Measurements from ENCODE around the gene PLEKHD1. TPM values are rescaled to one million over a fixed set of nuclear protein-coding genes. Genes with fewer than 3 reads are reported as not detected.

Gene PLEKHD1
- total and polyA plus RNA-seq, 9 of the 15 experiments (the other 6 are each of a cell fraction or from before 2014, with no cell fraction given), result not detected

GRCh38 chr14:69574954-69575295, 90.4 kb downstream of the PLEKHD1 start (continued):
- TF ChIP-seq NCOR1 (IDR thresholded peaks at IDR 0.05), result no peak
- no peak for TF ChIP-seq ZKSCAN1 (IDR thresholded peaks at IDR 0.05; ENCODE audit: low read depth, low read length)
- no peak for TF ChIP-seq MYBL2 (IDR thresholded peaks at IDR 0.05; ENCODE audit: low read depth)
- no peak for TF ChIP-seq MYBL2 (CRISPR knock-in tag; IDR thresholded peaks at IDR 0.05; ENCODE audit: borderline replicate concordance)
- no peak for TF ChIP-seq BRF1 (IDR thresholded peaks at IDR 0.05; ENCODE audit: borderline replicate concordance, extremely low read depth, insufficient read length)
- TF ChIP-seq ARID3A (IDR thresholded peaks at IDR 0.05; ENCODE audit: borderline replicate concordance, low read depth, low read length), result no peak
- TF ChIP-seq FOXK1 (CRISPR knock-in tag; IDR thresholded peaks at IDR 0.05; ENCODE audit: borderline replicate concordance), result no peak
- no peak for TF ChIP-seq STAG1 (CRISPR knock-in tag; IDR thresholded peaks at IDR 0.05; ENCODE audit: borderline replicate concordance)
- no peak for TF ChIP-seq ILK (tag; IDR thresholded peaks at IDR 0.05; ENCODE audit: borderline replicate concordance, low read depth)

GRCh38 chr14:69579476-69579875, 94.9 kb downstream of the PLEKHD1 start:
- no peaks in the 10 kb centered on the region for H3K9me3 ChIP-seq (replicated peaks; ENCODE audit: control insufficient read depth, insufficient read depth, low read depth, low read length)
- H3K9me1 ChIP-seq (ENCODE audit: control insufficient read depth, insufficient read depth, low read length), result no peaks in the 10 kb centered on the region
- TF ChIP-seq JUN (IDR thresholded peaks at IDR 0.05; ENCODE audit: borderline replicate concordance, low read depth, low read length), result no peak
- TF ChIP-seq JUN (CRISPR knock-in tag; IDR thresholded peaks at IDR 0.05; ENCODE audit: borderline replicate concordance), result no peak
- peak; percentile 69 for TF ChIP-seq ZFP36 (IDR thresholded peaks at IDR 0.05; ENCODE audit: low read depth, low read length, partially characterized antibody)
- no peak for TF ChIP-seq ZNF436 (CRISPR knock-in tag; IDR thresholded peaks at IDR 0.05)
- TF ChIP-seq BCOR (IDR thresholded peaks at IDR 0.05), result peak; percentile 71
- peak; percentile 93 for TF ChIP-seq RBM25 (IDR thresholded peaks at IDR 0.05; ENCODE audit: low read depth, low read length, severe bottlenecking)
- TF ChIP-seq SMARCA5 (IDR thresholded peaks at IDR 0.05), result peak; percentile 64
- FAIRE-seq (no peak), DNase-seq (ENCODE audit: extremely low read depth in 1 of 4, low spot score in 3 of 4) (no peak), ATAC-seq (no peak)
- H3K9ac ChIP-seq (ENCODE audit: insufficient read depth in 1 of 2, low read depth in 2 of 2, low read length in 2 of 2), result no peak overlapping the region
- H3K4me2 ChIP-seq (ENCODE audit: insufficient read depth, low read length), result no peak overlapping the region; the same call in 1 of the 2 replicates
- POLR2A ChIA-PET, result interaction anchor here (0.7 kb wide), 2 partner anchors 28 to 57 kb away, joined by 3 to 4 read pairs; no protein-coding TSS in a partner anchor
- peaks cover 0 to 8% of the 10 kb centered on the region in 2 experiments; a peak in 3 of 5 replicates for H3K27me3 ChIP-seq (ENCODE audit: control insufficient read depth in 2 of 2, insufficient read depth in 2 of 2, low read length in 2 of 2)
- no TSS peak for BruUV-seq (replicated peaks)
- in situ Hi-C loops (cut with MboI) (no loop called here), intact Hi-C loops (cut with micrococcal nuclease) (loop anchor here (10.0 kb wide), 1 partner anchor 335 kb away; no protein-coding TSS in a partner anchor)
- H3K36me3 ChIP-seq (ENCODE audit: control insufficient read depth, insufficient read depth, low read length), result no peaks in the 10 kb centered on the region
- WGBS (ENCODE audit: insufficient coverage, low coverage, missing lambda C conversion rate), result 0% methylated on average over 1 of the region's 2 CpGs
- H3K4me3 ChIP-seq, result no peak overlapping the region
- no peaks in the 10 kb centered on the region for H3K79me2 ChIP-seq (ENCODE audit: control insufficient read depth, insufficient read depth, low read length)
- H3K4me1 ChIP-seq (replicated peaks in 1 of 2; ENCODE audit: control insufficient read depth in 2 of 2, insufficient read depth in 2 of 2, low read length in 2 of 2), result peaks cover 3% of the 10 kb centered on the region in 2 experiments; a peak in 3 of 5 replicates
- H2AFZ ChIP-seq (ENCODE audit: low read depth, low read length), result peak overlapping the region; percentile 54
- H3K27ac ChIP-seq (ENCODE audit: extremely low read depth, low read depth, low read length), result no peak overlapping the region
- CTCF ChIA-PET (ENCODE audit: low intra/inter-chr PET ratio), result interaction anchor here (1.9 kb wide), 1 partner anchor 147 kb away, joined by 10 read pairs; no protein-coding TSS in a partner anchor
- H4K20me1 ChIP-seq (replicated peaks; ENCODE audit: control insufficient read depth, insufficient read depth, low read length), result no peaks in the 10 kb centered on the region

All from K562 (cell line).